HepG2 (cell line): ENCODE data around the gene TMEM253.
A peak's percentile ranks its signal among the peaks of the same experiment; 100 is the strongest.

Experiments
- ATF3 ChIP-seq: sonication (generic); formaldehyde crosslinking; IDR thresholded peaks from 2 replicates; pipeline ENCODE4 v1.4.0; 2020; ENCODE audit warnings: missing genetic modification reagents
- CHD2 ChIP-seq: IDR thresholded peaks from 2 replicates; pipeline ENCODE4 v1.6.1; 2011; ENCODE audit warnings: low read depth, low read length, improper control_type of control experiment
- EZH2 ChIP-seq: conservative IDR thresholded peaks from 2 replicates; pipeline ENCODE4 v1.6.1; 2012; ENCODE audit warnings: mild to moderate bottlenecking, low read depth, low read length, moderate library complexity
- KAT8 ChIP-seq: IDR thresholded peaks from 2 replicates; pipeline ENCODE4 v1.6.1; 2016; ENCODE audit warnings: missing genetic modification reagents, missing compliant biosample characterization
- MZF1 ChIP-seq: sonication (generic); formaldehyde crosslinking; IDR thresholded peaks from 2 replicates; pipeline ENCODE4 v1.8.1; 2023; ENCODE audit warnings: mild to moderate bottlenecking, missing genetic modification reagents, borderline replicate concordance
- NCOA2 ChIP-seq: sonication (generic); formaldehyde crosslinking; IDR thresholded peaks from 2 replicates; pipeline ENCODE4 v1.8.0; 2022; ENCODE audit warnings: inconsistent platforms
- PCBP2 ChIP-seq: fragments of 200-400 bp; formaldehyde crosslinking; optimal IDR thresholded peaks from 2 replicates; pipeline ENCODE3; 2018; ENCODE audit warnings: low read length, low read depth; ENCODE audit not compliant: poor library complexity, severe bottlenecking
- POLR2AphosphoS5 ChIP-seq: IDR thresholded peaks from 2 replicates; pipeline ENCODE4 v1.6.1; 2012; ENCODE audit warnings: low read depth, low read length
- RELA ChIP-seq: sonication (generic); formaldehyde crosslinking; IDR thresholded peaks from 2 replicates; pipeline ENCODE4 v1.4.0; 2020; ENCODE audit warnings: missing genetic modification reagents
- SMC3 ChIP-seq: IDR thresholded peaks from 2 replicates; pipeline ENCODE4 v1.6.1; 2011; ENCODE audit warnings: low read length, improper control_type of control experiment
- ZFP36 ChIP-seq: fragments of 150-350 bp; IDR thresholded peaks from 2 replicates; pipeline ENCODE4 v1.6.1; 2018; ENCODE audit warnings: borderline replicate concordance, low read length, low read depth; ENCODE audit not compliant: partially characterized antibody
- ZNF567 ChIP-seq: sonication (generic); formaldehyde crosslinking; IDR thresholded peaks from 2 replicates; pipeline ENCODE4 v1.8.1; 2023; ENCODE audit warnings: mild to moderate bottlenecking, missing genetic modification reagents, borderline replicate concordance
- ZNF687 ChIP-seq: sonication (generic); formaldehyde crosslinking; IDR thresholded peaks from 2 replicates; pipeline ENCODE4 v1.5.1; 2020; ENCODE audit warnings: mild to moderate bottlenecking, missing genetic modification reagents, moderate library complexity
- TF ChIP-seq, protein P1 (sequence below): sonication (generic); formaldehyde crosslinking; IDR thresholded peaks from 2 replicates; pipeline ENCODE4 v1.5.0; 2020; ENCODE audit warnings: mild to moderate bottlenecking, missing genetic modification reagents, moderate library complexity

DNA sequence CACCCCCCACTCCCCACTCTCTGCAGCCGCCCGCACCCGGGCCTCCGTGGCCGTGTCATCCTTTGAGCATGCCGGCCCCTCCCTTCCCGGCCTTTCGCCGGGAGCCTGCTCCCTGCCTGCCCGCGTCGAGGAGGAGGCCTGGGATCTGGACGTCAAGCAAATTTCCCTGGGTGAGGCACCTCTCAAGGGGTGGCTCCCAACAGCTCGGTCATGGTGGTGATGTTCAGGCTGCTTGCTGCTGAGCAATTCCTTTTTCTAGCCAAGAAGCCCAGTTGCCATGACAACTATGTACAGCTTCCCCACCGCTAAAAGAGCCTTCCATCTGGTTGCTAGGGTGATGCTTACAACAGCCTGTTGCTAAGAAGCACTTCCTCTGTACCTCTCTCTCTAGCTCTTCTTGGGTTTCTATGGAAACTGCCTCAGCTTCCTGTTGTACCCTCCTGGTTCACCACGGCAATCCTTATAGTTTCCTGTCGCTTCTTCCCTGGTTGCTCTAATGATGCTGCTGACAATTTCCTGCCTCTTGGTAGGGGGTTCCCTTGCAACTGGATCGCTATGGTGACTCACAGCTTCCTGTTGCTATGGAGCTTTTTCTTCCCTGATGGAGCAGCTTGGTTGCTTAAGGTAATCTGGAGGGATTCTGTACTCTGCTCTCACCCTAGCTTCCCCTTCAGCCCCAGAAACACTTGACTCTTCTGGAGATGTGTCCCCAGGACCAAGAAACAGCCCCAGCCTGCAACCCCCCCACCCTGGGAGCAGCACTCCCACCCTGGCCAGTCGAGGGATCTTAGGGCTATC is 13.4 kb upstream of the TMEM253 start:
- TF ChIP-seq CHD2 = no peak
- TF ChIP-seq, protein P1, sequence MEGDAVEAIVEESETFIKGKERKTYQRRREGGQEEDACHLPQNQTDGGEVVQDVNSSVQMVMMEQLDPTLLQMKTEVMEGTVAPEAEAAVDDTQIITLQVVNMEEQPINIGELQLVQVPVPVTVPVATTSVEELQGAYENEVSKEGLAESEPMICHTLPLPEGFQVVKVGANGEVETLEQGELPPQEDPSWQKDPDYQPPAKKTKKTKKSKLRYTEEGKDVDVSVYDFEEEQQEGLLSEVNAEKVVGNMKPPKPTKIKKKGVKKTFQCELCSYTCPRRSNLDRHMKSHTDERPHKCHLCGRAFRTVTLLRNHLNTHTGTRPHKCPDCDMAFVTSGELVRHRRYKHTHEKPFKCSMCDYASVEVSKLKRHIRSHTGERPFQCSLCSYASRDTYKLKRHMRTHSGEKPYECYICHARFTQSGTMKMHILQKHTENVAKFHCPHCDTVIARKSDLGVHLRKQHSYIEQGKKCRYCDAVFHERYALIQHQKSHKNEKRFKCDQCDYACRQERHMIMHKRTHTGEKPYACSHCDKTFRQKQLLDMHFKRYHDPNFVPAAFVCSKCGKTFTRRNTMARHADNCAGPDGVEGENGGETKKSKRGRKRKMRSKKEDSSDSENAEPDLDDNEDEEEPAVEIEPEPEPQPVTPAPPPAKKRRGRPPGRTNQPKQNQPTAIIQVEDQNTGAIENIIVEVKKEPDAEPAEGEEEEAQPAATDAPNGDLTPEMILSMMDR (CRISPR knock-in tag) = no peak
- no peak for TF ChIP-seq MZF1
- TF ChIP-seq SMC3 = no peak
- TF ChIP-seq POLR2AphosphoS5 = peak; percentile 59
- no peak for TF ChIP-seq EZH2
- TF ChIP-seq ZNF567 (CRISPR knock-in tag) = no peak
- no peak for TF ChIP-seq RELA (CRISPR knock-in tag)
- no peak for TF ChIP-seq PCBP2
- no peak for TF ChIP-seq KAT8 (CRISPR knock-in tag)
- TF ChIP-seq NCOA2 = no peak
- peak; percentile 30; the same call in 1 of the 2 replicates for TF ChIP-seq ZNF687
- TF ChIP-seq ZFP36 = no peak
- TF ChIP-seq ATF3 (CRISPR knock-in tag) = no peak
